HT-29 (cell line): Measurements from ENCODE around the gene BMP2. TPM values are rescaled to one million over a fixed set of nuclear protein-coding genes. Genes with fewer than 3 reads are reported as not detected.

Experiments
- DNase-seq: peaks from one replicate; pipeline ENCODE4 v3.0.0-alpha.2; 2015; ENCODE audit warnings: low spot score
- total RNA-seq: library from RNA; depleted of rRNA; stranded (reverse); fragments of >200 nt; shearing (Covaris generic); gene quantifications from 2 replicates; pipeline ENCODE4 v1.2.3, GENCODE V29; 2014; rRNA removed

BMP2 gene
- 9.8 and 11.7 TPM in 2 replicates for total RNA-seq

GRCh38 chr20:6767536-6768227 lies at the start of gene BMP2:
TSS of gene BMP2 (plus strand) at chr20:6767686. CDS start at chr20:6770127, 2,441 bp downstream.
- peak; percentile 57 for DNase-seq

- no peak for DNase-seq
Measured at GRCh38 chr20:6718662-6719368, 48.7 kb upstream of the BMP2 start.

- DNase-seq: no peak
Measured at GRCh38 chr20:6719369-6719721, 48.1 kb upstream of the BMP2 start.

- no peak for DNase-seq
Measured at GRCh38 chr20:6726761-6727160, 40.7 kb upstream of the BMP2 start.

- DNase-seq: no peak
Measured at GRCh38 chr20:6730672-6731328, 36.7 kb upstream of the BMP2 start.

GRCh38 chr20:6732001-6732447 lies 35.5 kb upstream of the BMP2 start:
- DNase-seq: no peak

GRCh38 chr20:6732851-6733250 lies 34.6 kb upstream of the BMP2 start:
- DNase-seq: no peak

- no peak for DNase-seq
Measured at GRCh38 chr20:6733965-6734364, 33.5 kb upstream of the BMP2 start.

GRCh38 chr20:6735942-6736845 lies 31.3 kb upstream of the BMP2 start:
- DNase-seq: peak; percentile 61

- no peak for DNase-seq
Measured at GRCh38 chr20:6739406-6739805, 28.1 kb upstream of the BMP2 start.

GRCh38 chr20:6740096-6740495 lies 27.4 kb upstream of the BMP2 start:
- no peak for DNase-seq

GRCh38 chr20:6744180-6744579 lies 23.3 kb upstream of the BMP2 start:
- DNase-seq: no peak

GRCh38 chr20:6744805-6745204 lies 22.7 kb upstream of the BMP2 start:
- no peak for DNase-seq

GRCh38 chr20:6746901-6747609 lies 20.4 kb upstream of the BMP2 start:
- peak; percentile 59 for DNase-seq

- no peak for DNase-seq
Measured at GRCh38 chr20:6750438-6750837, 17.0 kb upstream of the BMP2 start.

- DNase-seq: no peak
Measured at GRCh38 chr20:6756693-6757595, 10.5 kb upstream of the BMP2 start.

- DNase-seq: no peak
Measured at GRCh38 chr20:6764619-6765018, 2.9 kb upstream of the BMP2 start.

GRCh38 chr20:6765469-6766058 lies 1.9 kb upstream of the BMP2 start:
- peak; percentile 73 for DNase-seq

- no peak for DNase-seq
Measured at GRCh38 chr20:6766433-6766832, 1.1 kb upstream of the BMP2 start.
